ENCODE data around the gene IL13RA2. TPM values are rescaled to one million over a fixed set of nuclear protein-coding genes. Genes with fewer than 3 reads are reported as not detected.

Gene IL13RA2
- polyA plus RNA-seq, 1 experiment = 0.56 TPM

- ChIA-PET CTCF (no interaction called here), POLR2A (no interaction called here)
- no peak for DNase-seq (ENCODE audit: low read depth, low spot score)
Measured at GRCh38 chrX:115013705-115014104, 3.7 kb downstream of the IL13RA2 start.

DNA sequence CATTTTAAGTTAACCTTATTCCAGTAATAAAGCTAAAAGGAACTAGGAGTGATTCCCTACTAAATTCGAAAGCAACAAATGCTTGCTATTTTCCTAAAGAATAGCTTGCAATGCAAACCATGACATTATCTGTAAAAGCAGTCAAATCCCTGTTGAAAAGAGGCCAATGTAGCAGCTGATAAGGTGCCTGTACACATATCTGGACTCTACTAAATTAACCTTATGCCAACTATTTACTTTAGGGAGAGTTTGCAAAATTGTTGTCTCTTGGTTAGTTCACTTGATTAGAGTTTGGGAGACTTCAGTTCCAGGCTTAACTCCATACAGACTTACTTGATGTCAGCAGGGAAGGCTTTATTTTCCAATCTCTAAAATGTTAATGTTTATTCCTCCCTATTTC lies 6.0 kb downstream of the IL13RA2 start:
- no peaks in the 10 kb centered on the region for H3K27me3 ChIP-seq (ENCODE audit: control insufficient read depth, insufficient read depth, low read length)
- DNase-seq (ENCODE audit: low read depth, low spot score) = no peak
- POLR2A ChIA-PET = no interaction called here
- TF ChIP-seq CTCF (IDR thresholded peaks at IDR 0.05; ENCODE audit: low read depth, low read length) = no peak
- no peaks in the 10 kb centered on the region for H3K9me3 ChIP-seq (ENCODE audit: control insufficient read depth, insufficient read depth, low read length)
- CTCF ChIA-PET = no interaction called here
- H3K4me3 ChIP-seq (ENCODE audit: low read depth, low read length) = no peak overlapping the region
- H3K27ac ChIP-seq (ENCODE audit: low read depth, low read length) = no peak overlapping the region

More at GRCh38 chrX:115013705-115014104, 3.7 kb downstream of the IL13RA2 start:
- Histone ChIP-seq H3K4me3 (ENCODE audit: low read depth, low read length) (no peak overlapping the region), H3K27me3 (ENCODE audit: control insufficient read depth, insufficient read depth, low read length) (no peaks in the 10 kb centered on the region), H3K27ac (ENCODE audit: low read depth, low read length) (no peak overlapping the region), H3K9me3 (ENCODE audit: control insufficient read depth, insufficient read depth, low read length) (no peaks in the 10 kb centered on the region)
- no peak for TF ChIP-seq CTCF (IDR thresholded peaks at IDR 0.05; ENCODE audit: low read depth, low read length)

- Histone ChIP-seq H3K9me3 (ENCODE audit: control insufficient read depth, insufficient read depth, low read length) (no peaks in the 10 kb centered on the region), H3K4me3 (ENCODE audit: low read depth, low read length) (no peak overlapping the region), H3K27me3 (ENCODE audit: control insufficient read depth, insufficient read depth, low read length) (no peaks in the 10 kb centered on the region), H3K27ac (ENCODE audit: low read depth, low read length) (no peak overlapping the region)
- ChIA-PET POLR2A (no interaction called here), CTCF (no interaction called here)
- TF ChIP-seq CTCF (IDR thresholded peaks at IDR 0.05; ENCODE audit: low read depth, low read length) = no peak
- no peak for DNase-seq (ENCODE audit: low read depth, low spot score)
Measured at GRCh38 chrX:114999906-115000305, 17.5 kb downstream of the IL13RA2 start.

GRCh38 chrX:114997779-114998178 lies 19.6 kb downstream of the IL13RA2 start:
- no peak overlapping the region for H3K4me3 ChIP-seq (ENCODE audit: low read depth, low read length)
- CTCF ChIA-PET = no interaction called here

GRCh38 chrX:114985967-114986592 lies 31.3 kb downstream of the IL13RA2 start:
- Histone ChIP-seq H3K27me3 (ENCODE audit: control insufficient read depth, insufficient read depth, low read length) (no peaks in the 10 kb centered on the region), H3K27ac (ENCODE audit: low read depth, low read length) (no peak overlapping the region), H3K9me3 (ENCODE audit: control insufficient read depth, insufficient read depth, low read length) (no peaks in the 10 kb centered on the region), H3K4me3 (ENCODE audit: low read depth, low read length) (no peak overlapping the region)
- no peak for TF ChIP-seq CTCF (IDR thresholded peaks at IDR 0.05; ENCODE audit: low read depth, low read length)
- CTCF ChIA-PET = no interaction called here
- POLR2A ChIA-PET = no interaction called here
- no peak for DNase-seq (ENCODE audit: low read depth, low spot score)

More at GRCh38 chrX:114997779-114998178, 19.6 kb downstream of the IL13RA2 start:
- no peak overlapping the region for H3K27ac ChIP-seq (ENCODE audit: low read depth, low read length)
- H3K9me3 ChIP-seq (ENCODE audit: control insufficient read depth, insufficient read depth, low read length) = no peaks in the 10 kb centered on the region
- no peak for DNase-seq (ENCODE audit: low read depth, low spot score)
- POLR2A ChIA-PET = no interaction called here
- no peak for TF ChIP-seq CTCF (IDR thresholded peaks at IDR 0.05; ENCODE audit: low read depth, low read length)
- H3K27me3 ChIP-seq (ENCODE audit: control insufficient read depth, insufficient read depth, low read length) = no peaks in the 10 kb centered on the region
